Posterior vena cava (tissue), 2 donors: ENCODE data around the gene PPP1R15B. TPM values are rescaled to one million over a fixed set of nuclear protein-coding genes. Genes with fewer than 3 reads are reported as not detected.
A peak's percentile ranks its signal among the peaks of the same experiment; 100 is the strongest.

Experiments used
- DNase-seq: peaks from one replicate; pipeline ENCODE4 v3.0.0-alpha.2; 2020; ENCODE audit warnings: low spot score
- intact Hi-C, 2 donors: fragments of 100-400 bp; cut with DNase I; formaldehyde crosslinking; loops; one replicate each; pipeline versions ENCODE4 v1.14.1 to v1.14.2; 2022 to 2023
- long read RNA-seq, 2 donors: library from polyadenylated mRNA; unstranded; transcript quantifications; one replicate each; pipeline ENCODE4 v2.0.0, GENCODE V29; 2020 to 2021
- total RNA-seq, 2 donors: library from RNA; stranded (reverse); fragmentation: NEBNext Ultra II Directional; extraction: Animal tissue kit (Norgen Biotek cat#: 25700); gene quantifications; one replicate each; pipeline ENCODE4 v1.2.1, GENCODE V29; 2021
- donor health status: DM: yes; HTN: yes; CAD: no.
- donor health status: DM: yes; HTN: yes; CAD: no.

Gene PPP1R15B
- 10 to 100 TPM; 33.2 to 45.7 TPM for total RNA-seq
- long read RNA-seq, donor 1, full-length matches to known transcripts, result 7 of 10 reads
- long read RNA-seq, donor 1, partial matches to known transcripts, result 0 of 10 reads
- long read RNA-seq, donor 1, other reads (novel, unspliced or antisense), result 3 of 10 reads
- long read RNA-seq, donor 2, full-length matches to known transcripts, result 1 of 8 reads
- long read RNA-seq, donor 2, partial matches to known transcripts, result 0 of 8 reads
- long read RNA-seq, donor 2, other reads (novel, unspliced or antisense), result 7 of 8 reads

GRCh38 chr1:204411451-204412204 is at the start of gene PPP1R15B:
Gene PPP1R15B (minus strand): TSS chr1:204411817. CDS start chr1:204411411, 406 bp downstream.
- peak; percentile 99 for DNase-seq
- intact Hi-C loops, result no loop called here

- intact Hi-C loops, result no loop called here
- DNase-seq, result no peak
Observed at GRCh38 chr1:204460346-204460745, 48.7 kb upstream of the PPP1R15B start.

- no peak for DNase-seq
- intact Hi-C loops, result loop anchor here in 1 of 2 donors (10.0 kb wide), 1 partner anchor 305 kb away; no protein-coding TSS in a partner anchor
Observed at GRCh38 chr1:204459706-204460105, 48.1 kb upstream of the PPP1R15B start.

- DNase-seq, result peak; percentile 38
- intact Hi-C loops, result loop anchor here in 1 of 2 donors (10.0 kb wide), 1 partner anchor 307 kb away; no protein-coding TSS in a partner anchor
Observed at GRCh38 chr1:204457666-204458065, 46.0 kb upstream of the PPP1R15B start.

GRCh38 chr1:204456826-204457442 is 45.3 kb upstream of the PPP1R15B start:
- peak; percentile 48 for DNase-seq
- intact Hi-C loops, result loop anchor here in 1 of 2 donors (10.0 kb wide), 1 partner anchor 308 kb away; no protein-coding TSS in a partner anchor

- DNase-seq, result peak; percentile 32
- intact Hi-C loops, result loop anchor here in 1 of 2 donors (10.0 kb wide), 1 partner anchor 309 kb away; no protein-coding TSS in a partner anchor
Observed at GRCh38 chr1:204455831-204456145, 44.2 kb upstream of the PPP1R15B start.

GRCh38 chr1:204455063-204455830 is 43.6 kb upstream of the PPP1R15B start:
- DNase-seq, result peak; percentile 66
- intact Hi-C loops, result loop anchor here in 1 of 2 donors (10.0 kb wide), 1 partner anchor 310 kb away; no protein-coding TSS in a partner anchor

- peak; percentile 6 for DNase-seq
- intact Hi-C loops, result loop anchor here in 1 of 2 donors (10.0 kb wide), 1 partner anchor 310 kb away; no protein-coding TSS in a partner anchor
Observed at GRCh38 chr1:204454476-204454875, 42.9 kb upstream of the PPP1R15B start.

GRCh38 chr1:204453141-204453772 is 41.6 kb upstream of the PPP1R15B start:
- intact Hi-C loops, result loop anchor here in 1 of 2 donors (10.0 kb wide), 1 partner anchor 312 kb away; no protein-coding TSS in a partner anchor
- peak; percentile 49 for DNase-seq

- no peak for DNase-seq
- intact Hi-C loops, result loop anchor here in 1 of 2 donors (10.0 kb wide), 1 partner anchor 313 kb away; no protein-coding TSS in a partner anchor
Observed at GRCh38 chr1:204451352-204452124, 39.9 kb upstream of the PPP1R15B start.

- intact Hi-C loops, result loop anchor here in 1 of 2 donors (1.0 to 10.0 kb wide), 2 partner anchors 25 to 314 kb away; no protein-coding TSS in a partner anchor
- peak; percentile 48 for DNase-seq
Observed at GRCh38 chr1:204450461-204451257, 39.0 kb upstream of the PPP1R15B start.

- DNase-seq, result peak; percentile 64
- intact Hi-C loops, result loop anchor here (1.0 to 10.0 kb wide), 5 partner anchors 24 to 315 kb away; partner anchors contain the start of gene PIK3C2B (in 1 of the 2)
Observed at GRCh38 chr1:204449678-204450280, 38.2 kb upstream of the PPP1R15B start.

- DNase-seq, result peak; percentile 59
- intact Hi-C loops, result loop anchor here (2.0 to 5.0 kb wide), 3 partner anchors 43 to 54 kb away; partner anchors contain the start of gene PIK3C2B (in 1 of the 2)
Observed at GRCh38 chr1:204448991-204449677, 37.5 kb upstream of the PPP1R15B start.

GRCh38 chr1:204448344-204448964 is 36.8 kb upstream of the PPP1R15B start:
- DNase-seq, result peak; percentile 26
- intact Hi-C loops, result loop anchor here (2.0 to 5.0 kb wide), 3 partner anchors 44 to 54 kb away; partner anchors contain the start of gene PIK3C2B (in 1 of the 2)

- intact Hi-C loops, result loop anchor here (2.0 to 5.0 kb wide), 3 partner anchors 45 to 55 kb away; partner anchors contain the start of gene PIK3C2B (in 1 of the 2)
- DNase-seq, result peak; percentile 63
Observed at GRCh38 chr1:204447736-204448135, 36.1 kb upstream of the PPP1R15B start.
